ENCODE results near the gene LSM4.
"Not testable (repeated sequence)": the region's sequence is repeated elsewhere in the genome, so short reads cannot be mapped to it uniquely, and the experiment has no call there.

The LSM4 gene

GRCh38 chr19:18339723-18340122, 16.8 kb upstream of the LSM4 start:
- peaks cover 9% of the 10 kb centered on the region for H3K27me3 ChIP-seq (ENCODE audit: control insufficient read depth, insufficient read depth, low read length)
- H3K4me1 ChIP-seq (ENCODE audit: control insufficient read depth, insufficient read depth, low read length): peaks cover 16% of the 10 kb centered on the region
- H3K36me3 ChIP-seq (ENCODE audit: insufficient read depth, low read length): no peaks in the 10 kb centered on the region
- H3K4me3 ChIP-seq (ENCODE audit: low read length): no peak overlapping the region
- peak overlapping the region; percentile 90 for H3K4me2 ChIP-seq (ENCODE audit: low read length)
- no peaks in the 10 kb centered on the region for H3K9me3 ChIP-seq (replicated peaks; ENCODE audit: low read length)
- no peak overlapping the region for H3K9ac ChIP-seq (ENCODE audit: low read depth, low read length)

GRCh38 chr19:18338541-18338940, 15.7 kb upstream of the LSM4 start:
- no peaks in the 10 kb centered on the region for H3K9me3 ChIP-seq (replicated peaks; ENCODE audit: low read length)
- H3K4me2 ChIP-seq (ENCODE audit: low read length): no peak overlapping the region
- H3K4me1 ChIP-seq (ENCODE audit: control insufficient read depth, insufficient read depth, low read length): peaks cover 16% of the 10 kb centered on the region
- H3K4me3 ChIP-seq (ENCODE audit: low read length): no peak overlapping the region
- H3K9ac ChIP-seq (ENCODE audit: low read depth, low read length): no peak overlapping the region
- H3K27me3 ChIP-seq (ENCODE audit: control insufficient read depth, insufficient read depth, low read length): peaks cover 9% of the 10 kb centered on the region
- H3K36me3 ChIP-seq (ENCODE audit: insufficient read depth, low read length): no peaks in the 10 kb centered on the region

- Histone ChIP-seq H3K9me3 (replicated peaks; ENCODE audit: low read length) (no peaks in the 10 kb centered on the region), H3K4me3 (ENCODE audit: low read length) (no peak overlapping the region), H3K4me1 (ENCODE audit: control insufficient read depth, insufficient read depth, low read length) (peaks cover 11% of the 10 kb centered on the region), H3K36me3 (ENCODE audit: insufficient read depth, low read length) (no peaks in the 10 kb centered on the region), H3K9ac (ENCODE audit: low read depth, low read length) (no peak overlapping the region), H3K4me2 (ENCODE audit: low read length) (no peak overlapping the region), H3K27me3 (ENCODE audit: control insufficient read depth, insufficient read depth, low read length) (peaks cover 9% of the 10 kb centered on the region)
Observed at GRCh38 chr19:18336121-18336520, 13.2 kb upstream of the LSM4 start.

- H3K36me3 ChIP-seq (ENCODE audit: insufficient read depth, low read length): no peaks in the 10 kb centered on the region
Observed at GRCh38 chr19:18333680-18334079, 10.8 kb upstream of the LSM4 start.

DNA sequence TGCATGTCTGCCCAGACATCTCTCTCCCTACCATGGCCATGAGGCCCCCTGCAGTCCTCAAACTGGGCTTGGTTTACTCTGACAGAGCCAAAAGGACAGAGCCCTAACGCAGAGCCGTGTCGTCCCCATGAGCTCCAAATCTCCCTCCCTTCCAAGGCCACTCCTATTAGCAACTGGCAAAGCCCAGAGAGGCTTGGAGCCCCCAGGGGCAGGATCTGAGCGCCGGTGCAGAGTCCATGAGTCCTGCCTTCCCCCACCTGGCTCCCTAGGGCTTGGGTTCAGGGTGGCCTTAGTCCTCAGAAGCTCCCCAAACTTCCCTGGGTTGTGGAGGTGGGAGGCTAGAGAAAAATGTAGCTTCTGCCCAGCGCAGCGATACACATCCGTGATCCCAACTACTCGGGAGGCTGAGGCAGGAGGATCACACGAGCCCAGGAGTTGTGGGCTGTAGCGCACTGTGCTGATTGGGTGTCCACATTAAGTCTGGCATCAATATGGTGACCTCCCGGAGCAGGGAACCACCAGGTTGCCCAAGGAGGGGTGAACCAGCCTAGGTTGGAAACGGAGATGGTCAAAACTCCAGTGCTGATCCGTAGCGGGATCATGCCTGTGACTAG, 10.1 kb upstream of the LSM4 start:
- Histone ChIP-seq H3K4me2 (ENCODE audit: low read length) (no peak overlapping the region), H3K27me3 (ENCODE audit: control insufficient read depth, insufficient read depth, low read length) (peaks cover 2% of the 10 kb centered on the region), H3K4me3 (ENCODE audit: low read length) (no peak overlapping the region)

More at GRCh38 chr19:18333680-18334079, 10.8 kb upstream of the LSM4 start:
- Histone ChIP-seq H3K27me3 (ENCODE audit: control insufficient read depth, insufficient read depth, low read length) (peaks cover 7% of the 10 kb centered on the region), H3K4me1 (ENCODE audit: control insufficient read depth, insufficient read depth, low read length) (peaks cover 7% of the 10 kb centered on the region), H3K4me3 (ENCODE audit: low read length) (no peak overlapping the region), H3K9me3 (replicated peaks; ENCODE audit: low read length) (no peaks in the 10 kb centered on the region), H3K9ac (ENCODE audit: low read depth, low read length) (no peak overlapping the region), H3K4me2 (ENCODE audit: low read length) (no peak overlapping the region)

DNA sequence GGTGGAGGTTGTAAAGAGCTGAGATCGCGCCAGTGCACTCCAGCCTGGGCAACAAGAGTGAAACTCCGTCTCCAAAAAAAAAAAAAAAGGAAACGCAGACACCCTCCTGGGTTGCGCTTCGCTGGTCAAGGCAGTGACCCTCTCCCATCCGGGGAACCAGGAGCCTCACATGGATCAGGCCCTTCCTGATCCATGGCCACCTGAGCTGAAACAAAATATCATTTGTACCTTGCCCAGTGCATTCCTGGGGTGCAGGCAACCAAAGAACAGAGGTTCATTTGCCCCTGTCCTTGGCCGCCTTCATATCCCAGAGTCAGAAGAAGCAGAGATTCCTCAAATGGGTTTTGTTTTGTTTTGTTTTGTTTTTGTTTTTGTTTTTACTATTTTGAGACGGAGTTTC, 8.0 kb upstream of the LSM4 start:
- Histone ChIP-seq H3K4me3 (ENCODE audit: low read length) (no peak overlapping the region), H3K4me1 (ENCODE audit: control insufficient read depth, insufficient read depth, low read length) (peaks cover 9% of the 10 kb centered on the region), H3K4me2 (ENCODE audit: low read length) (no peak overlapping the region), H3K36me3 (ENCODE audit: insufficient read depth, low read length) (no peaks in the 10 kb centered on the region), H3K9ac (ENCODE audit: low read depth, low read length) (no peak overlapping the region), H3K9me3 (replicated peaks; ENCODE audit: low read length) (no peaks in the 10 kb centered on the region), H3K27me3 (ENCODE audit: control insufficient read depth, insufficient read depth, low read length) (no peaks in the 10 kb centered on the region)

More for the DNA sequence above, 10.1 kb upstream of the LSM4 start:
- H3K36me3 ChIP-seq (ENCODE audit: insufficient read depth, low read length): no peaks in the 10 kb centered on the region
- no peak overlapping the region for H3K9ac ChIP-seq (ENCODE audit: low read depth, low read length)
- no peaks in the 10 kb centered on the region for H3K9me3 ChIP-seq (replicated peaks; ENCODE audit: low read length)
- peaks cover 9% of the 10 kb centered on the region for H3K4me1 ChIP-seq (ENCODE audit: control insufficient read depth, insufficient read depth, low read length)

GRCh38 chr19:18329035-18329376, 6.1 kb upstream of the LSM4 start:
- H3K4me3 ChIP-seq (ENCODE audit: low read length): peak overlapping the region; percentile 61
- H3K27me3 ChIP-seq (ENCODE audit: control insufficient read depth, insufficient read depth, low read length): no peaks in the 10 kb centered on the region
- peak overlapping the region; percentile 59 for H3K9ac ChIP-seq (ENCODE audit: low read depth, low read length)
- no peaks in the 10 kb centered on the region for H3K9me3 ChIP-seq (replicated peaks; ENCODE audit: low read length)
- no peaks in the 10 kb centered on the region for H3K36me3 ChIP-seq (ENCODE audit: insufficient read depth, low read length)
- H3K4me1 ChIP-seq (ENCODE audit: control insufficient read depth, insufficient read depth, low read length): peaks cover 12% of the 10 kb centered on the region
- H3K4me2 ChIP-seq (ENCODE audit: low read length): peak overlapping the region; percentile 83

GRCh38 chr19:18328340-18329034, 5.6 kb upstream of the LSM4 start:
- peaks cover 17% of the 10 kb centered on the region for H3K4me1 ChIP-seq (ENCODE audit: control insufficient read depth, insufficient read depth, low read length)
- peak overlapping the region; percentile 83 for H3K4me2 ChIP-seq (ENCODE audit: low read length)
- no peaks in the 10 kb centered on the region for H3K27me3 ChIP-seq (ENCODE audit: control insufficient read depth, insufficient read depth, low read length)
- no peaks in the 10 kb centered on the region for H3K36me3 ChIP-seq (ENCODE audit: insufficient read depth, low read length)
- no peaks in the 10 kb centered on the region for H3K9me3 ChIP-seq (replicated peaks; ENCODE audit: low read length)
- H3K9ac ChIP-seq (ENCODE audit: low read depth, low read length): peak overlapping the region; percentile 59
- peak overlapping the region; percentile 61 for H3K4me3 ChIP-seq (ENCODE audit: low read length)

DNA sequence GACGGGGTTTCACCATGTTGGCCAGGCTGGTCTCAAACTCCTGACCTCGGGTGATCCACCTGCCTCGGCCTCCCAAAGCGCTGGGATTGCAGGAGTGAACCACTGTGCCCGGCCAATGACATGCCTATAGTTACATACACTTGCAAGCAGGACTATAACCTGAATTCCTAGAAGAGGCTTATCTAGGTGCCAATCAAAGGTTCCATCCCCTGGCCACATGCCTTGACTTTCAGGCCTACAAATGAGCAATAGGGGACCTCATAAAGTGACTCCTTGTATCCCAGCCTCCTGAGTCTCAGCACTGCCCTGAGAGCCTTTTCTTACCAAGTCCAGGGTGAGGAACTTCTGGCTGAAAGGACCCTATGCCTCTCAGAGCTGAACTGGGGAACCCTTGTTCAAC, 3.9 kb upstream of the LSM4 start:
- H3K4me2 ChIP-seq (ENCODE audit: low read length): no peak overlapping the region
- no peak overlapping the region for H3K9ac ChIP-seq (ENCODE audit: low read depth, low read length)
- H3K4me1 ChIP-seq (ENCODE audit: control insufficient read depth, insufficient read depth, low read length): peaks cover 25% of the 10 kb centered on the region
- H3K36me3 ChIP-seq (ENCODE audit: insufficient read depth, low read length): no peaks in the 10 kb centered on the region
- no peaks in the 10 kb centered on the region for H3K9me3 ChIP-seq (replicated peaks; ENCODE audit: low read length)
- no peak overlapping the region for H3K4me3 ChIP-seq (ENCODE audit: low read length)
- no peaks in the 10 kb centered on the region for H3K27me3 ChIP-seq (ENCODE audit: control insufficient read depth, insufficient read depth, low read length)

DNA sequence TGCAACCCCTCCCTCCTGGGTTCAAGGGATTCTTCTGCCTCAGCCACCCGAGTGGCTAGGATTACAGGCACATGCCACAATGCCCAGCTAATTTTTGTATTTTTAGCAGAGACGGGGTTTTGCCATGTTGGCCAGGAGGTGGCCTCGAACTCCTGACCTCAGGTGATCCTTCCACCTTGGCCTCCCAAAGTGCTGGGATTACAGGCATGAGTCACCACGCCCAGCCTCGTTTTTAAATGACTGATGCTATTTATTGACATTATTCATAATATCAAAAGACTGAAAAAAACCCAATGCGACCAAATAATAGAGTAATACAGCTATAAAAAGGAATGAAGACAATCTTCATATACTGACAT, 1.5 kb upstream of the LSM4 start:
- H3K36me3 ChIP-seq (ENCODE audit: insufficient read depth, low read length); H3K9me3 ChIP-seq (replicated peaks; ENCODE audit: low read length); H3K4me3 ChIP-seq (ENCODE audit: low read length); H3K9ac ChIP-seq (ENCODE audit: low read depth, low read length); H3K4me2 ChIP-seq (ENCODE audit: low read length); H3K27me3 ChIP-seq (ENCODE audit: control insufficient read depth, insufficient read depth, low read length): not testable (repeated sequence)
- peaks cover 29% of the 10 kb centered on the region for H3K4me1 ChIP-seq (ENCODE audit: control insufficient read depth, insufficient read depth, low read length)

DNA sequence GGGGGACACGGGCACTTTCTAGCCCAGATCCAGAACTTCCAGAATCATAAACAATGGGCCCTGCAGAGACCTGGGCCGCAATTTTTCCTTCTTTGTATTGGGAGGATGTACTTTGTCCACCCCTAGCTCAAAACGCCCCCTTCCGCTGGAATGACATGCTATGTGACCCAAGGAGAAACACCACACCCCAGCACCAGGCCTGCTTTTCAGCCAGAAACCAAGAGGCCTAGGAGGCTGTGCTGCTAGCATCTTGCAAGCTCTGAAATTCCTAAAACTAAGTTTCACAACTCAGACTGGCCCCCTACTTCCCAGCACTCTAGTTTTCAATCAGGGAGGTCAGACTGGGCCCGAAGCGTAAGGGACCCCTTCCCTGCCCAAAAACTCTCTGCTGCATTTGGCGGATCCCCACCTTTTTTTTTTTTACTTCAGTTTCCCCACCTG, 538 bp downstream of the LSM4 start:
- peak overlapping the region; percentile 79 for H3K4me3 ChIP-seq (ENCODE audit: low read length)
- peak overlapping the region; percentile 92 for H3K9ac ChIP-seq (ENCODE audit: low read depth, low read length)
- H3K27me3 ChIP-seq (ENCODE audit: control insufficient read depth, insufficient read depth, low read length): no peaks in the 10 kb centered on the region
- peaks cover 20% of the 10 kb centered on the region for H3K4me1 ChIP-seq (ENCODE audit: control insufficient read depth, insufficient read depth, low read length)
- H3K36me3 ChIP-seq (ENCODE audit: insufficient read depth, low read length): peaks cover 4% of the 10 kb centered on the region
- H3K9me3 ChIP-seq (replicated peaks; ENCODE audit: low read length): no peaks in the 10 kb centered on the region
- peak overlapping the region; percentile 89 for H3K4me2 ChIP-seq (ENCODE audit: low read length)

GRCh38 chr19:18321734-18322102, 1.2 kb downstream of the LSM4 start:
- H3K36me3 ChIP-seq (ENCODE audit: insufficient read depth, low read length): peaks cover 4% of the 10 kb centered on the region
- no peaks in the 10 kb centered on the region for H3K9me3 ChIP-seq (replicated peaks; ENCODE audit: low read length)
- peak overlapping the region; percentile 92 for H3K9ac ChIP-seq (ENCODE audit: low read depth, low read length)
- H3K27me3 ChIP-seq (ENCODE audit: control insufficient read depth, insufficient read depth, low read length): no peaks in the 10 kb centered on the region
- peak overlapping the region; percentile 89 for H3K4me2 ChIP-seq (ENCODE audit: low read length)
- H3K4me3 ChIP-seq (ENCODE audit: low read length): peak overlapping the region; percentile 79
- peaks cover 20% of the 10 kb centered on the region for H3K4me1 ChIP-seq (ENCODE audit: control insufficient read depth, insufficient read depth, low read length)
